Type B pancreatic cell (in vitro differentiated cells): Measurements from ENCODE around the gene ACTN1. TPM values are rescaled to one million over a fixed set of nuclear protein-coding genes. Genes with fewer than 3 reads are reported as not detected.

ENCODE experiments used
- DNase-seq: peaks from one replicate; pipeline ENCODE4 v3.0.0; 2021; ENCODE audit warnings: mixed read lengths; ENCODE audit not compliant: unreplicated experiment; ENCODE audit errors: extremely low spot score
- H3K27ac Mint-ChIP-seq: 2 replicates; pipeline ENCODE4 v1.8.0; 2021; ENCODE audit warnings: mild to moderate bottlenecking, mixed read lengths
- H3K27me3 Mint-ChIP-seq: 2 replicates; pipeline ENCODE4 v1.8.0; 2021; ENCODE audit warnings: mixed read lengths
- H3K36me3 Mint-ChIP-seq: 2 replicates; pipeline ENCODE4 v1.8.0; 2021; ENCODE audit warnings: mixed read lengths
- H3K4me1 Mint-ChIP-seq: one replicate; pipeline ENCODE4 v1.8.0; 2021; ENCODE audit warnings: mixed read lengths; ENCODE audit not compliant: unreplicated experiment
- H3K4me3 Mint-ChIP-seq: 2 replicates; pipeline ENCODE4 v1.8.0; 2021; ENCODE audit warnings: mild to moderate bottlenecking, mixed read lengths
- H3K9me3 Mint-ChIP-seq: 2 replicates; pipeline ENCODE4 v1.8.0; 2021; ENCODE audit warnings: mixed read lengths
- total RNA-seq: library from RNA; stranded (reverse); gene quantifications from 2 replicates; pipeline ENCODE4 v1.2.1, GENCODE V29; 2021; ENCODE audit warnings: low replicate concordance
- TF ChIP-seq, protein P1 (sequence below): fragments of 200-600 bp; sonication (generic); conservative IDR thresholded peaks from 2 replicates; pipeline ENCODE4 v1.5.0; 2021; ENCODE audit warnings: antibody characterized with exemption, mild to moderate bottlenecking

Gene ACTN1
- total RNA-seq, 1 donor from 2014 or later: 176 TPM

- TF ChIP-seq, protein P1, sequence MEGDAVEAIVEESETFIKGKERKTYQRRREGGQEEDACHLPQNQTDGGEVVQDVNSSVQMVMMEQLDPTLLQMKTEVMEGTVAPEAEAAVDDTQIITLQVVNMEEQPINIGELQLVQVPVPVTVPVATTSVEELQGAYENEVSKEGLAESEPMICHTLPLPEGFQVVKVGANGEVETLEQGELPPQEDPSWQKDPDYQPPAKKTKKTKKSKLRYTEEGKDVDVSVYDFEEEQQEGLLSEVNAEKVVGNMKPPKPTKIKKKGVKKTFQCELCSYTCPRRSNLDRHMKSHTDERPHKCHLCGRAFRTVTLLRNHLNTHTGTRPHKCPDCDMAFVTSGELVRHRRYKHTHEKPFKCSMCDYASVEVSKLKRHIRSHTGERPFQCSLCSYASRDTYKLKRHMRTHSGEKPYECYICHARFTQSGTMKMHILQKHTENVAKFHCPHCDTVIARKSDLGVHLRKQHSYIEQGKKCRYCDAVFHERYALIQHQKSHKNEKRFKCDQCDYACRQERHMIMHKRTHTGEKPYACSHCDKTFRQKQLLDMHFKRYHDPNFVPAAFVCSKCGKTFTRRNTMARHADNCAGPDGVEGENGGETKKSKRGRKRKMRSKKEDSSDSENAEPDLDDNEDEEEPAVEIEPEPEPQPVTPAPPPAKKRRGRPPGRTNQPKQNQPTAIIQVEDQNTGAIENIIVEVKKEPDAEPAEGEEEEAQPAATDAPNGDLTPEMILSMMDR: no peak
- peak overlapping the region; percentile 6 for H3K27ac Mint-ChIP-seq
- DNase-seq: no peak
- no peaks in the 10 kb centered on the region for H3K36me3 Mint-ChIP-seq
- H3K4me1 Mint-ChIP-seq: peaks cover 5% of the 10 kb centered on the region
- H3K27me3 Mint-ChIP-seq: no peaks in the 10 kb centered on the region
- H3K4me3 Mint-ChIP-seq: no peak overlapping the region
- H3K9me3 Mint-ChIP-seq: peaks cover 16% of the 10 kb centered on the region
These were observed 19.0 kb upstream of the ACTN1 start for GRCh38 chr14:68998062-68998461.

- Mint-ChIP-seq H3K27me3 (no peaks in the 10 kb centered on the region), H3K9me3 (peaks cover 12% of the 10 kb centered on the region), H3K36me3 (no peaks in the 10 kb centered on the region), H3K4me1 (peaks cover 5% of the 10 kb centered on the region), H3K27ac (no peak overlapping the region), H3K4me3 (no peak overlapping the region)
- TF ChIP-seq, protein P1: no peak
- no peak for DNase-seq
These were observed 16.6 kb upstream of the ACTN1 start for GRCh38 chr14:68995731-68996130.

DNA sequence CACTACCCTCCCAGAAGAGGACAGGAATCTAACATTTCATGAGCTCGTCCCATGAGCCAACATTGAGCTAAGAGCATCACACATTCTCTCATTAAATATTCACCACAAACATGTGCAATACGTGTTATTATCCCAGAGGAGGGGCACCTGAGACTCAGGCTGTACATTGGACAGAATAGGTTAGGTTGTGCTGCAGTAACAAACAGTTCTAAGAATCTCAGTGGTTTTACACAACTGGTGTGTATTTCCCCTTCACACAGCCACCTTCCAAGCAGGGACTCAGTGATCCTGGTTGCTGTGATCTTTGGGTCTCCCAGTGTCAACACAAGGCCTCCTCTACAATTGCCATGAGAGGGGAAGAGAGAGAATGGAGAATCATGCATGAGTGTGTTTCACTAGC is 15.0 kb upstream of the ACTN1 start:
- Mint-ChIP-seq H3K36me3 (no peaks in the 10 kb centered on the region), H3K4me3 (no peak overlapping the region), H3K27ac (no peak overlapping the region), H3K9me3 (peaks cover 12% of the 10 kb centered on the region), H3K4me1 (peaks cover 7% of the 10 kb centered on the region), H3K27me3 (no peaks in the 10 kb centered on the region)
- no peak for DNase-seq
- TF ChIP-seq, protein P1: no peak

GRCh38 chr14:68987653-68988036 is 8.5 kb upstream of the ACTN1 start:
- Mint-ChIP-seq H3K9me3 (no peaks in the 10 kb centered on the region), H3K4me1 (peaks cover 17% of the 10 kb centered on the region), H3K4me3 (no peak overlapping the region), H3K27me3 (no peaks in the 10 kb centered on the region), H3K27ac (no peak overlapping the region), H3K36me3 (no peaks in the 10 kb centered on the region)
- TF ChIP-seq, protein P1: no peak
- no peak for DNase-seq

- Mint-ChIP-seq H3K4me1 (peaks cover 19% of the 10 kb centered on the region), H3K9me3 (no peaks in the 10 kb centered on the region), H3K36me3 (no peaks in the 10 kb centered on the region), H3K27me3 (no peaks in the 10 kb centered on the region), H3K27ac (no peak overlapping the region), H3K4me3 (no peak overlapping the region)
- no peak for DNase-seq
- TF ChIP-seq, protein P1: no peak
These were observed 8.0 kb upstream of the ACTN1 start for GRCh38 chr14:68986926-68987652.

- H3K4me1 Mint-ChIP-seq: peaks cover 26% of the 10 kb centered on the region
- H3K27ac Mint-ChIP-seq: no peak overlapping the region
- TF ChIP-seq, protein P1: no peak
- no peak for DNase-seq
- no peaks in the 10 kb centered on the region for H3K9me3 Mint-ChIP-seq
- H3K27me3 Mint-ChIP-seq: no peaks in the 10 kb centered on the region
- H3K36me3 Mint-ChIP-seq: no peaks in the 10 kb centered on the region
- no peak overlapping the region for H3K4me3 Mint-ChIP-seq
These were observed 7.1 kb upstream of the ACTN1 start for GRCh38 chr14:68986225-68986624.
